Activated B cell treated with CpG ODN at 0.5 μM for 24 hours (primary cell): ENCODE results near the gene BZW2. TPM values are rescaled to one million over a fixed set of nuclear protein-coding genes. Genes with fewer than 3 reads are reported as not detected.

Source experiments
- ATAC-seq: fragments of 200-7000 bp; cut with Tn5 transposase; one replicate; pipeline ENCODE4 v1.10.0; 2021; ENCODE audit warnings: low read depth, mild to moderate bottlenecking, moderate library complexity
- CTCF ChIA-PET: fragments of 350-600 bp; sonication (Branson Sonifier 250); formaldehyde crosslinking; loops from one replicate; lab custom pipeline; 2021; ENCODE audit warnings: antibody characterized with exemption; lab: Charles Lee
- POLR2A ChIA-PET: fragments of 350-600 bp; sonication (Branson Sonifier 250); formaldehyde crosslinking; loops from one replicate; lab custom pipeline; 2021; ENCODE audit warnings: antibody characterized with exemption; lab: Charles Lee
- DNase-seq: peaks from one replicate; pipeline ENCODE4 v3.0.0; 2022
- H3K27ac Mint-ChIP-seq: one replicate; pipeline ENCODE4 v1.8.0; 2020; ENCODE audit warnings: mixed read lengths
- H3K27me3 Mint-ChIP-seq: one replicate; pipeline ENCODE4 v1.8.0; 2021; ENCODE audit warnings: mixed read lengths
- H3K36me3 Mint-ChIP-seq: one replicate; pipeline ENCODE4 v1.8.0; 2021; ENCODE audit warnings: low read depth, mixed read lengths
- H3K4me1 Mint-ChIP-seq: one replicate; pipeline ENCODE4 v1.8.0; 2021; ENCODE audit warnings: mixed read lengths
- H3K4me3 Mint-ChIP-seq: one replicate; pipeline ENCODE4 v1.8.0; 2020; ENCODE audit warnings: mild to moderate bottlenecking, mixed read lengths
- H3K9me3 Mint-ChIP-seq: one replicate; pipeline ENCODE4 v1.8.0; 2020; ENCODE audit warnings: mixed read lengths
- intact Hi-C: fragments of 100-400 bp; cut with micrococcal nuclease; formaldehyde crosslinking; loops from one replicate; pipeline ENCODE4 v1.15.1; 2024
- total RNA-seq: library from RNA; stranded (reverse); gene quantifications from 2 replicates; pipeline ENCODE4 v1.2.3, GENCODE V29; 2022
- TF ChIP-seq, protein P1 (sequence below): fragments of 200-600 bp; IDR thresholded peaks from one replicate; pipeline ENCODE4 v1.8.0; 2022; ENCODE audit warnings: antibody characterized with exemption, mild to moderate bottlenecking

Gene BZW2
- total RNA-seq, 1 donor from 2014 or later = 47.2 TPM

DNA sequence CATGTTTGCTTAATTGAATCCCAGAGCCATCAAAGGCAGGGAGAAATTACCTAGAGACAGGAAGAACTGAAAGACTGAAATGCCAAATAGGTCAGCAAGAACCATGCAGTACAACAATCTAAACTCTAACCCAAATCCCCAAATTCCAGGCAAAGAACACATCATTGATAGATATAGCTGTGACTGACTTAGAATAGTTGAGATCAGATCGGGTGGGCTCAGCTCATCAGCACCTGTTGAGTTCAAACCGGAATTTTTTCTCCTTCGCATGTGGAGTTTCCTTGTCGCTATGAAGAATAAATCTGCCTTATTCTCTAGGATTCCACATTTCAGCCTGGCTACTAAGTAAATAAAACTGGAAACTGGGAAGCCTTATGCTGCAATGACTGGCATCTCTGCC is 1.8 kb upstream of the BZW2 start:
- no peaks in the 10 kb centered on the region for H3K27me3 Mint-ChIP-seq
- intact Hi-C loops = no loop called here
- H3K4me3 Mint-ChIP-seq = peak overlapping the region; percentile 99
- H3K4me1 Mint-ChIP-seq = peaks cover 52% of the 10 kb centered on the region
- ChIA-PET POLR2A (interaction anchor here (0.6 kb wide), 1 partner anchor 10 kb away, joined by 3 read pairs; no protein-coding TSS in a partner anchor), CTCF (no interaction called here)
- DNase-seq = no peak
- TF ChIP-seq, protein P1, sequence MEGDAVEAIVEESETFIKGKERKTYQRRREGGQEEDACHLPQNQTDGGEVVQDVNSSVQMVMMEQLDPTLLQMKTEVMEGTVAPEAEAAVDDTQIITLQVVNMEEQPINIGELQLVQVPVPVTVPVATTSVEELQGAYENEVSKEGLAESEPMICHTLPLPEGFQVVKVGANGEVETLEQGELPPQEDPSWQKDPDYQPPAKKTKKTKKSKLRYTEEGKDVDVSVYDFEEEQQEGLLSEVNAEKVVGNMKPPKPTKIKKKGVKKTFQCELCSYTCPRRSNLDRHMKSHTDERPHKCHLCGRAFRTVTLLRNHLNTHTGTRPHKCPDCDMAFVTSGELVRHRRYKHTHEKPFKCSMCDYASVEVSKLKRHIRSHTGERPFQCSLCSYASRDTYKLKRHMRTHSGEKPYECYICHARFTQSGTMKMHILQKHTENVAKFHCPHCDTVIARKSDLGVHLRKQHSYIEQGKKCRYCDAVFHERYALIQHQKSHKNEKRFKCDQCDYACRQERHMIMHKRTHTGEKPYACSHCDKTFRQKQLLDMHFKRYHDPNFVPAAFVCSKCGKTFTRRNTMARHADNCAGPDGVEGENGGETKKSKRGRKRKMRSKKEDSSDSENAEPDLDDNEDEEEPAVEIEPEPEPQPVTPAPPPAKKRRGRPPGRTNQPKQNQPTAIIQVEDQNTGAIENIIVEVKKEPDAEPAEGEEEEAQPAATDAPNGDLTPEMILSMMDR = no peak
- peak overlapping the region; percentile 79 for H3K27ac Mint-ChIP-seq
- peaks cover 12% of the 10 kb centered on the region for H3K36me3 Mint-ChIP-seq
- ATAC-seq = no peak
- no peaks in the 10 kb centered on the region for H3K9me3 Mint-ChIP-seq

DNA sequence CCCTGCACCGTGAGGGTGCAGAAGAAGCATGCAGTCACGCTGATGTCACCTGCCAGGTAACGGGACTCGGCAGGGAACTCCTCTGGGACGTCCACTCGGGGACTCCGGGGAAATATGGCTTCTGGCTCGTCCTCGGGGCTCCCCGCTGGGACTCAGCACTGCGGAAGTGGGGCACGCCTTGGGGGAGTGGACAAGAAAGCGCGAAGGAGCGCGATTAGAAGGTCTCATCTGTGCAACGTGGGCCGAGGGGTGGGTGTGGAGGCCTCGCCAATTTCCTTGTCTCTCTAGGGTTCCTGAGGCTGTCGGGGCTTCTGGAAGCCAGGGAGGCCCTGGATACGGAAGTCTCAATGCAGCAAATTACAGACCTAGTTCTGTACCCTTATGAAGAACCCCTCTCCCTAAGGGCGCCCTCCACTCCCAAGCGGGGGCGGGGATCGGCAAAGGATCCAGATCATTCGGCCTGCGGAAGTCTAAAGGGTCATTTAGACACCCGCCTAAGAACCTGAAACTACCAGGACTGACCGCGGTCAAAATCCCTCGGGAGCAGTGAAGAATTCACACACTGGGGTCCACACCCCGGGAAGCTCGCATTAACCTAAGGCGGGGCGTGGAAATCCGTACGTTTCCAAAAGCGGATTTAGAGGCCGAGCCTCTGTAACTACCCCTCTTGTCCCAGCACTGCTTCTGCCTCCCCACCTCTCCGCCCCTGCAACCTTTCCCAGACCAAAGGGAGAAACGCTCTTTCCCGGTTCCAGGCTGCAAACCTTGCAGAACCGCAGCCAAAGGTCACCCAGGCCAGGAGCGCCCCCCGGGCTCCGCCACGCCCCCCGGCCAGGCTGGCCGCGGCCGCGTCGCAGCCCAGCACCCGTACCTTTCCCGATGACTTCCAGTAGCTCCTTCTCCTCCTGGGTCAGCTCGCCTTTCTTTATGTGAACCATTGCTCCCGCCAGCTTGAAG is 1.1 kb upstream of the BZW2 start:
- Mint-ChIP-seq H3K36me3 (peaks cover 12% of the 10 kb centered on the region), H3K4me3 (peak overlapping the region; percentile 99), H3K27ac (peak overlapping the region; percentile 99), H3K9me3 (no peaks in the 10 kb centered on the region), H3K4me1 (peaks cover 53% of the 10 kb centered on the region), H3K27me3 (no peaks in the 10 kb centered on the region)
- TF ChIP-seq, protein P1 = no peak
- ATAC-seq (peak; percentile 18), DNase-seq (peak; percentile 50)
- POLR2A ChIA-PET = interaction anchor here (1.0 to 2.6 kb wide), 12 partner anchors 8 to 654 kb away, joined by 3 to 30 read pairs (median 8); partner anchors contain the start of genes AHR, CRPPA and TSPAN13
- intact Hi-C loops = loop anchor here (1.0 to 5.0 kb wide), 4 partner anchors 35 to 1697 kb away; no protein-coding TSS in a partner anchor
- CTCF ChIA-PET = interaction anchor here (0.5 to 1.8 kb wide), 2 partner anchors 80 to 116 kb away, joined by 3 to 4 read pairs; no protein-coding TSS in a partner anchor

DNA sequence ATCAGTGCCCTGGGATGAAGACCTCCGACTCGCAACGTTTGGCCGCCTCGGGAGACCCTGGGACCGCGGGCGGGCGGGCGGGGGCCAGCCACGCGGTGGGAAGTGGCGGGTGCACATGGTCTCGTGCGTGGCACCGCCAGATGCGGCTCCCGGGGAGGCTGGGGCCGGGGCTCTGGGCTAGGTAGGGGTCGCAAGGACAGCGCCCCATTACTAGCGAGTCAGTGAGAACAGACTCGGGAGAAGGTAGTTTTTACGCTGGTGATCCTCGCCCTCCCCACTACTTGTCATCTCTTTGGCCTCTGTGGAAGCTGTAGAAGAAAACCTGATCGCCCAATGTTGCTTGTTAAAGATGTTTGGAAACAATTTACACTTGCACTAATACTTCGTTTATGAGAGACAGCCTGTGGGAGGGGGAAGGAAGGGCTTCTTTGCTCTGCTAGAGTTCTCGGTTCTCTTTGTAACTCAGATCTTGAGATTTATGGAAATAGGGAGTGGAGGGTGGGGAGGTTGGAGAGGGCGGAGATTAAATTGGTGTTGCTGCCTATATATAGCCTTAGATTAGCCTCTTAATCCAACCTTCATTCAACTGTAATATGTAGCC is 591 bp downstream of the BZW2 start:
- POLR2A ChIA-PET = interaction anchor here (0.6 to 2.6 kb wide), 17 partner anchors 7 to 652 kb away, joined by 3 to 30 read pairs (median 5); partner anchors contain the start of genes AHR, CRPPA and TSPAN13
- Mint-ChIP-seq H3K4me3 (peak overlapping the region; percentile 99), H3K27me3 (no peaks in the 10 kb centered on the region), H3K27ac (peak overlapping the region; percentile 99), H3K36me3 (peaks cover 15% of the 10 kb centered on the region), H3K4me1 (peaks cover 59% of the 10 kb centered on the region), H3K9me3 (no peaks in the 10 kb centered on the region)
- ATAC-seq = no peak
- intact Hi-C loops = loop anchor here (1.0 to 5.0 kb wide), 10 partner anchors 14 to 1696 kb away; partner anchors contain the start of genes AHR, SNX13 and TSPAN13
- no peak for DNase-seq
- CTCF ChIA-PET = interaction anchor here (1.8 kb wide), 1 partner anchor 82 kb away, joined by 4 read pairs; no protein-coding TSS in a partner anchor
- TF ChIP-seq, protein P1 = no peak

DNA sequence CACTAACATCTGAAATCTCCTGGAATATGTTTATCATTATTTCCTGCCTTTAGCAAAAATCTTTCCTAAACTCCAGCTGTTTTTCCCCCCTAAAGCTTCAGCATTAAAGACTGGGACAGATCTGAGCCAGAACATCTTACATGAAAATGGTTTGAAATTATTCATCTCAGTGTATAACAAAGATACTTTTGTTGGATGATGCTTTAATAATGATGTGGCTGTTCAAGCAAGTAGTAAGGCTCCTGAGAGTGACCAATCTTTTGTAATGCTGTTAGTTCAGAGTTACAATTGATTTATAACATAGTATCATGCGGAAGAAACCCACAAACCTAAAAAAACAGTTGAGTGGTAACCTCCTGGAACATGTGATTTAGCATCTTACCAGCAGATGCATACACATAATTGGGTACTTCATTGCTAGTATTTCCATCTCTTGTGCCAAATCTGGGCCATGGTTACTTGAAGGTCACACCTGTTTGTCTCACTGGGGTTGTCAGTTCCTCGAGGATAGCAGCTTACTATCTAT is 1.5 kb downstream of the BZW2 start:
- Mint-ChIP-seq H3K4me3 (peak overlapping the region; percentile 99), H3K36me3 (peaks cover 15% of the 10 kb centered on the region), H3K4me1 (peaks cover 60% of the 10 kb centered on the region), H3K27ac (peak overlapping the region; percentile 79), H3K9me3 (no peaks in the 10 kb centered on the region), H3K27me3 (no peaks in the 10 kb centered on the region)
- no peak for ATAC-seq
- DNase-seq = no peak
- TF ChIP-seq, protein P1 = no peak
- intact Hi-C loops = loop anchor here (2.0 to 5.0 kb wide), 4 partner anchors 13 to 1695 kb away; no protein-coding TSS in a partner anchor
- CTCF ChIA-PET = no interaction called here
- POLR2A ChIA-PET = interaction anchor here (0.6 to 2.6 kb wide), 2 partner anchors 112 to 408 kb away, joined by 4 to 19 read pairs; no protein-coding TSS in a partner anchor
